Umbilical cord (tissue), 1 donor: Measurements from ENCODE around the gene FAM89A. TPM values are rescaled to one million over a fixed set of nuclear protein-coding genes. Genes with fewer than 3 reads are reported as not detected.

Experiments used
- total RNA-seq: library from RNA; depleted of rRNA; stranded (reverse); fragments of >200 nt; gene quantifications from one replicate; pipeline ENCODE4 v1.2.3, GENCODE V29; 2014; ENCODE audit warnings: low replicate concordance; ENCODE audit not compliant: insufficient read depth

The FAM89A gene
- total RNA-seq, 1 donor from 2014 or later: 23.4 TPM

Other genes with a start within 250 kb of the FAM89A start
- 85.2 TPM for gene C1orf198, start 171.7 kb downstream of the FAM89A start, total RNA-seq
- 4.8 TPM for gene TTC13, start 61.4 kb downstream of the FAM89A start, total RNA-seq
- gene ARV1, start 61.2 kb downstream of the FAM89A start, total RNA-seq: 10.8 TPM
- gene TRIM67, start 121.8 kb upstream of the FAM89A start, total RNA-seq: 1.2 TPM
- 38.0 TPM for gene GNPAT, start 201.0 kb upstream of the FAM89A start, total RNA-seq